Kidney (tissue), 14 donors: ENCODE measurements around the gene HIRA. TPM values are rescaled to one million over a fixed set of nuclear protein-coding genes. Genes with fewer than 3 reads are reported as not detected.

Experiments used
- DNase-seq, 5 donors: peaks; one replicate each; pipeline ENCODE4 v3.0.0-alpha.2; 2013 to 2020
- FAIRE-seq: peaks from 2 replicates; lab custom pipeline; 2012; peaks lifted over from hg19 to GRCh38; lab: Jason Lieb, UNC
- H3K27ac ChIP-seq, 2 donors: one replicate each; pipeline ENCODE4 v1.7.0; 2013; ENCODE audit warnings: low read depth in 2 of 2, low read length in 2 of 2, inconsistent platforms in 1 of 2
- H3K27me3 ChIP-seq: one replicate; pipeline ENCODE4 v1.7.1; 2013; ENCODE audit warnings: low read length, inconsistent platforms; ENCODE audit not compliant: control insufficient read depth, insufficient read depth
- H3K36me3 ChIP-seq, 3 donors: one replicate each; pipeline versions ENCODE4 v1.7.0 to v1.7.1; 2013; ENCODE audit warnings: low read length in 3 of 3, control low read depth in 1 of 3, inconsistent platforms in 1 of 3; ENCODE audit not compliant: insufficient read depth in 3 of 3, control insufficient read depth in 2 of 3
- H3K4me1 ChIP-seq, 3 donors: one replicate each; pipeline versions ENCODE4 v1.7.0 to v1.7.1; 2013; ENCODE audit warnings: low read length in 3 of 3, inconsistent platforms in 1 of 3, low read depth in 1 of 3; ENCODE audit not compliant: control insufficient read depth in 2 of 3, insufficient read depth in 2 of 3
- H3K4me3 ChIP-seq, 3 donors: one replicate each; pipeline versions ENCODE4 v1.7.0 to v1.8.1; 2013; ENCODE audit warnings: low read length in 3 of 3, control low read depth in 1 of 3, inconsistent platforms in 1 of 3
- H3K9ac ChIP-seq, 3 donors: one replicate each; pipeline versions ENCODE4 v1.7.0 to v1.7.1; 2013; ENCODE audit warnings: low read length in 3 of 3, control low read depth in 1 of 3, inconsistent platforms in 1 of 3
- H3K9me3 ChIP-seq, 3 donors: one replicate each; pipeline versions ENCODE4 v1.7.0 to v1.7.1; 2013; ENCODE audit warnings: low read length in 3 of 3, control low read depth in 1 of 3, inconsistent platforms in 1 of 3; ENCODE audit not compliant: control insufficient read depth in 2 of 3, insufficient read depth in 1 of 3
- intact Hi-C: fragments of 100-400 bp; cut with DNase I; formaldehyde crosslinking; loops from one replicate; pipeline ENCODE4 v1.11.1; 2022
- polyA plus RNA-seq: library from polyadenylated mRNA; stranded (reverse); fragments of 350-450 nt; fragmentation: Illumina TruSeq; extraction: RNeasy Lipid Tissue Mini Kit (QIAGEN cat#74804); gene quantifications from one replicate; pipeline ENCODE4 v1.2.3, GENCODE V29; 2014; ENCODE audit warnings: low read depth, low replicate concordance; ENCODE audit not compliant: insufficient read depth
- total RNA-seq: library from RNA; stranded (reverse); fragmentation: NEBNext Ultra II Directional; extraction: Animal tissue kit (Norgen Biotek cat#: 25700); gene quantifications from one replicate; pipeline ENCODE4 v1.2.1, GENCODE V29; 2021
- TF ChIP-seq, protein P1 (sequence below): IDR thresholded peaks from 3 replicates; pipeline ENCODE4 v1.5.1; 2012; ENCODE audit warnings: mild to moderate bottlenecking, moderate library complexity, borderline replicate concordance; ENCODE audit not compliant: insufficient read depth; ENCODE audit errors: extremely low read depth
- donor health status: control.
- donor health status: control.
- donor health status: control.
- donor health status: control.
- donor health status: control.
- donor health status: DM: yes; HTN: yes; CAD: no.
- donor health status: Normal renal cell carcinoma (clear cell type).

Gene HIRA
- total and polyA plus RNA-seq, 2 donors from 2014 or later: 18.5 to 26.8 TPM

- peaks cover 0 to 5% (median 4%) of the 10 kb centered on the region in 3 donors for H3K9me3 ChIP-seq
- no peak overlapping the region for H3K27ac ChIP-seq
- peaks cover 10 to 16% (median 14%) of the 10 kb centered on the region in 3 donors for H3K36me3 ChIP-seq
- H3K27me3 ChIP-seq: no peaks in the 10 kb centered on the region
- FAIRE-seq (no peak), DNase-seq (no peak)
- H3K4me3 ChIP-seq: no peak overlapping the region
- intact Hi-C loops: no loop called here
- no peak overlapping the region for H3K9ac ChIP-seq
- TF ChIP-seq, protein P1, sequence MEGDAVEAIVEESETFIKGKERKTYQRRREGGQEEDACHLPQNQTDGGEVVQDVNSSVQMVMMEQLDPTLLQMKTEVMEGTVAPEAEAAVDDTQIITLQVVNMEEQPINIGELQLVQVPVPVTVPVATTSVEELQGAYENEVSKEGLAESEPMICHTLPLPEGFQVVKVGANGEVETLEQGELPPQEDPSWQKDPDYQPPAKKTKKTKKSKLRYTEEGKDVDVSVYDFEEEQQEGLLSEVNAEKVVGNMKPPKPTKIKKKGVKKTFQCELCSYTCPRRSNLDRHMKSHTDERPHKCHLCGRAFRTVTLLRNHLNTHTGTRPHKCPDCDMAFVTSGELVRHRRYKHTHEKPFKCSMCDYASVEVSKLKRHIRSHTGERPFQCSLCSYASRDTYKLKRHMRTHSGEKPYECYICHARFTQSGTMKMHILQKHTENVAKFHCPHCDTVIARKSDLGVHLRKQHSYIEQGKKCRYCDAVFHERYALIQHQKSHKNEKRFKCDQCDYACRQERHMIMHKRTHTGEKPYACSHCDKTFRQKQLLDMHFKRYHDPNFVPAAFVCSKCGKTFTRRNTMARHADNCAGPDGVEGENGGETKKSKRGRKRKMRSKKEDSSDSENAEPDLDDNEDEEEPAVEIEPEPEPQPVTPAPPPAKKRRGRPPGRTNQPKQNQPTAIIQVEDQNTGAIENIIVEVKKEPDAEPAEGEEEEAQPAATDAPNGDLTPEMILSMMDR: no peak
- peaks cover 0 to 2% (median 0%) of the 10 kb centered on the region in 3 donors for H3K4me1 ChIP-seq
These were observed 95.1 kb downstream of the HIRA start for GRCh38 chr22:19336133-19337075.

GRCh38 chr22:19331975-19332374, 99.6 kb downstream of the HIRA start:
- H3K4me1 ChIP-seq: peaks cover 0 to 2% (median 0%) of the 10 kb centered on the region in 3 donors
- FAIRE-seq: no peak
- DNase-seq: no peak
- TF ChIP-seq, protein P1: no peak
- no peak overlapping the region for H3K27ac ChIP-seq
- H3K27me3 ChIP-seq: no peaks in the 10 kb centered on the region
- intact Hi-C loops: no loop called here
- no peak overlapping the region for H3K9ac ChIP-seq
- H3K9me3 ChIP-seq: peaks cover 0 to 5% (median 0%) of the 10 kb centered on the region in 3 donors
- H3K4me3 ChIP-seq: no peak overlapping the region
- peaks cover 14 to 28% (median 16%) of the 10 kb centered on the region in 3 donors for H3K36me3 ChIP-seq

- intact Hi-C loops: no loop called here
- no peak overlapping the region for H3K9ac ChIP-seq
- peaks cover 0 to 2% (median 0%) of the 10 kb centered on the region in 3 donors for H3K4me1 ChIP-seq
- TF ChIP-seq, protein P1: no peak
- no peak overlapping the region for H3K27ac ChIP-seq
- DNase-seq: no peak
- no peaks in the 10 kb centered on the region for H3K27me3 ChIP-seq
- peaks cover 0 to 5% (median 0%) of the 10 kb centered on the region in 3 donors for H3K9me3 ChIP-seq
- peaks cover 14 to 26% (median 16%) of the 10 kb centered on the region in 3 donors for H3K36me3 ChIP-seq
- no peak for FAIRE-seq
- H3K4me3 ChIP-seq: no peak overlapping the region
These were observed 100.1 kb downstream of the HIRA start for GRCh38 chr22:19331474-19331873.
